HG02610 (cell line): Measurements from ENCODE around the gene C21orf58.

ENCODE experiments used
- ATAC-seq: cut with Tn5 transposase; IDR thresholded peaks from one replicate; pipeline ENCODE4 v1.9.1; 2021; ENCODE audit warnings: mild to moderate bottlenecking, moderate library complexity; ENCODE audit not compliant: unreplicated experiment

Gene C21orf58

DNA sequence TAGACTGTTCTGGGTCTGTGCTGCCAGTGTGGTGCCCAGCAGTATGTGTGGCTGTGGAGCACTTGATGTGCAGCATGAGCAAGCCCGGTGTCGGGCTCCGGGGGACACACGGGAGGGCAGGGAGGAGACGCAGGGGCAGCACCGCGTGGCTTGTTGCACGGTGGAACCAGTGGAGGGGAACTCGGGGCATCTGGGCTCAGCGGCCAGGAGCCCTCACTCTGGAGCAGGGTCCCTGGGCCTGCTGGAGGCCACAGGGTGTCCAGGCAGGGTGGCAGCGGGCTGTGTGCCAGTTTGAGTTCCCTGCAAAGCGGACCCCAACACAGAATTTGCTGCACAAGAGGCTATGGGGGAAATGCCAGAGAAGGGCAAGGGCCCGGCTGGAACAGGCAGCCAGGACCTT, 30.8 kb upstream of the C21orf58 start:
- ATAC-seq: no peak

DNA sequence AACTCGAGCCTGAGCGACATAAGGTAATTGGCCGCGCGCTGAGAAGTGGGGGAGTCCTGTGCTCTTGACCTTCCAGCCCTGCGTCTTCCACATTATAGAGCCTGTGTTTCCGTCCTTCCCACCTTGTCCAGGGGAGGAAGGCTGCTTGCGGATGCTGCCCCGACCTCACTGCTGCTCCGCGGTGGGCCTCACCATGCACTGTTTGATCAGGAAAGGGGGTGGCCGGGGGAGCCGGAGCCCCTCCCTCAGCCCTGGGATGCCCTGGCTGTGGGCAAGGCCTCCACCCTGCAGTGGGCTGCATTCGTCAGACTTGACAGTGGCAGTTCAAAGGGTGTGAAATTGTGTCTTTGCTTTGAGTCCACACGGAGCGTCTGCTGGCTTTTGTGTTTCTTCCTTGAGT, 30.4 kb upstream of the C21orf58 start:
- ATAC-seq: no peak

DNA sequence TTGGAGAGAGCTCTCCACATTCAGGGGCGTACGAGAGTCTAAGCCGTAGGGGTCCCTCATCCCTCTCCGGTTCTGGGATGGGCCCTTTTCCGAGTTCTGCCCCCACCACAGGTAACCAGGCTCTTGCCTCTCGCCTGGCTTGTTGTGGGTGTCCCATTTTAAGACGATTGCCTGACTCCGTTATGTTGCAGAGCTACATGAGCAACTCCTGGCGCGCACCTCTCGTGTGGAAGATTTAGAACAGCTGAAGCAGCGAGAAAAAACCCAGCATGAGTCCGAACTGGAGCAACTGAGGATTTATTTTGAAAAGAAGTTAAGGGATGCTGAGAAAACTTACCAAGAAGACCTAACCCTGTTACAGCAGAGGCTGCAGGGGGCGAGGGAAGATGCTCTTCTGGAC, 29.2 kb upstream of the C21orf58 start:
- no peak for ATAC-seq

DNA sequence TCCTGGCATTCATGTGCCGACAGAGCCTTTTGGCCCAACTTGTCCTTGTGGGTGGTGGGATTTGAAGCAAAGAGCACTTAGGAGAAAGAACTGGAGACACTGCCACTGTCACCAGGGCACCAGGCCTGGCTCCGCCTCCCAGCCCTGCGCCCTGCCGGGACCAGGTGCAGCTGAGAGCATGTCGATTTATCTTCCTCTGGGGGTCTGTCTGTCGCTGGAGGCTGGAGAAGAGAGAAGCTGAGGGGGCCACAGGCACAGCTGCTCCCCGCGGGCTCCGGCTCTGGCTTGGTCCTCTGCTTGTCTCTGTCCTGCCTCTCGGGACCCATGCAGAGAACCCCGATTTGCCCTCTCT, 28.5 kb upstream of the C21orf58 start:
- ATAC-seq: no peak

DNA sequence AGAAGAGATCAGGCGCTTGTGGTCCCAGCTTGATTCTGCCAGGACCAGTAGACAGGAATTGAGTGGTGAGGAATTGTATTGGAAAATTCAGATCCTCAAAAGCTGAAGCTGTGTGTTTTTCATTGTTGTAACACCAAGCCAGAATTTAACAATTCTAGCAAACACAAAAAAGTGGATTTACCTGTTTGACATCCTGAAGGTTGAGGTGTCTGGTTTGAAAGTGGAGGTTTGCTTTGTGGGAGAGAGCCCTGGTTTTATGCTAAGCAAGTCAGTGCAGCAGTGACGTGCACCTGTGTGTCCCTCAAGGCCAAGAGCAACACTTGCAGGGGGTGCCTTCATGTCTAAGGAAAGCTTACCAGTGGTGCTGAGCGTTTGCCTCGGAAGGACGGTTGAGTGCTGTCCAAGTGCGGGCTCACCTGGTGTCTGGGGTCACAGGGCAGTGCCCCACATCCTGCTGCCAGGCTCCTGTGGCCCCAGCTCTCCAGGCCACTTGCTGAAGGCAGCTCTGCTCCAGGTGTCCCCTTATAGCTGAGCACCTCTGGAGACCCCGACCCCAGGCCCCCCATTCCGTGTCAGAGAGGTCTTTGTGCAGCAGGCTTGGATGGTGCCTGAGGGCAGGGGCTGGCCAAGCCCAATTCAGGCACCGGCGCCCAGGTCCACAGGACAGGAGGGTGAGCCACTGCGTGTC, 27.9 kb upstream of the C21orf58 start:
- no peak for ATAC-seq

DNA sequence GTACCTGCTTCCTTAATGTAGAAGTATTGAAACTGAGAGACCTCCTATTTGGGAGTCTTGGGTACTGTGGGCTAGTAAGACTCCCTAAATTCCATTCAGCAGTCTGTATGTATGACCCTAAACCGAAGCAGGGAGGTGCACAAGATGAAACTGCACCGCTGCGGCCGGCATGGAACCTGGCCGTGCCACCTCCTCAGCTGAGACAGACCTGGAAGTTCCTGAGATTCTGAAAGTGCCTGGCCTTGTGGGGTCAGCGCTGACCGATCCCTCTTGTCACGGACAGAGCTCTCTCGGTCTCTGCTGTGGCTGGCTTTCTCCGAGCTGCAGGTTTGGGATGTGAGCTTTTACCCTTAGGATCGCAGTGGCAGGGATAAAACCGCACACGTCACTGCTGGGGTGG, 27.3 kb upstream of the C21orf58 start:
- no peak for ATAC-seq

DNA sequence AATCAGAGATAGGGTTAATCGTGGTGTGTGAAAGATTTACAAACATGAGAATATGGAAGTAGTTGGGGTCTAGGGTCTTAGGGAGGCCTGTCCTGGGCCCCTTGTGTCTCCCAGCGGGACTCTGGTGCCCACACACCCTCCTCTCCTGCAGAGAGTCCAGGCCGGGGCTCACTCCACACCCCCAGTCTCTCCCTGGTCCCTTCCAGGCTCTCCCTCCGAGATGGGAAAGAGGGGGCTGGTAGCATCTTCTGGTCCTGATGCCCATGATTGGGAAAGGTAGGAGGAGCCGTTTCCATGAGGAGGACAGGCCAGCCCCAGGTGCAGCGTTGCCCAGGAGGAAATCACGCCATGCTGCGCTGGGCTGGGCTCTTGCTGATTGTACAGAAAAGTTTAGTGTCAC, 26.9 kb upstream of the C21orf58 start:
- ATAC-seq: no peak

DNA sequence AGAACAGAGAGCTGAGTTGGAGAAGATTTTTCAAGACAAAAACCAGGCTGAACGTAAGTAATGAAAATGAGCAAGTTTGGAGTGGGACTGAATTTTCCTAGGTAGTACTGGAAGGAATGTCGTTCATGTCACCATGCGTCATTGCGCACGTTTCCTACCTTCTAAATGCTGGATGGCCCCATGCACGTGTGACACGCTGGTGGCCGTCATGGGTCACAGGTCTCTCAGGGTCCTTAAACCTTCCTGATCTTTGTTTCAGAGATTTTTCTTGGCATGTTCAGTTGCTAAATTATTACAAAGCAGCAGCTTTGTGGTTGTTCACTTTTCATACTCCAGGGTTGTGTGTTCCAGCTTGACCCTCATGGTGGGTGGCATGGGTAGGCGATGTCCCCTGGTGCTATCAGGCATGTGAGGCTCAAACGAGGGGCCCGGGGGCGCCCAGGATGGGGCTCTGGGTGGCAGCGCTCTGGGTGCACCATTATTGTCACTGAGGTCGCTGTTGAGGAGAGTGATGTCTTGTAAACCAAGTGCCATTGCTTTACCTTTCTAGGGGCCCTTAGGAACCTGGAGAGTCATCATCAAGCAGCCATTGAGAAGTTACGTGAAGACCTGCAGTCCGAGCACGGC, 25.6 kb upstream of the C21orf58 start:
- ATAC-seq: no peak

DNA sequence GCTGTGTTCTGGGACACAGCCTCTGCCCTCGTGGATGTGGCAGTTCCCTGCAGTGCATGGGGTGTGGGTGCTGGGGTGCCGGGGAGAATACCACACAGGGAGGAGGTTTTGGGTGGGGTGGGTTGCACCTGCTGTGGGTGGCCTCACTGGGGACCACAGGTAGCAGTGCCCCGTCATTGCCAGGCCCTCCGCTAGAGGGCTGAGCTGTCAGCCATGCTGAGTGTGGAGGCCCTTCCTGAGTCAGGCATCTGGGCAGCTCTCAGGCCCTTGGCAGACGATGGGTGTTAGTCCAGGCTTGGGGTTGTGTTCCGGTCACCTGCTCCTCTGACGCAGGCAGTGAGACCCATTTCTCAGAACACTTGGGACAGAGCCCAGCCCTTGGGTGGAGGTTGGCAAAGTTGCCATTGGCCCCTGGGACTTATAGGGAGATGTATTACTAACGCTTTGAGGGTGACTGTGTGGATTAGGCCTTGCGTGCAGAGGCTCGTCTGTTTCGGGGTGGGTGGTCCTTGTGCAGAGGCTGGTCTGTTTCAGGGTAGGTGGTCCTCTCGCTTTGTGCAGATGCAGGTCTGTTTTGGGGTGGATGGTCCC, 24.2 kb upstream of the C21orf58 start:
- no peak for ATAC-seq

DNA sequence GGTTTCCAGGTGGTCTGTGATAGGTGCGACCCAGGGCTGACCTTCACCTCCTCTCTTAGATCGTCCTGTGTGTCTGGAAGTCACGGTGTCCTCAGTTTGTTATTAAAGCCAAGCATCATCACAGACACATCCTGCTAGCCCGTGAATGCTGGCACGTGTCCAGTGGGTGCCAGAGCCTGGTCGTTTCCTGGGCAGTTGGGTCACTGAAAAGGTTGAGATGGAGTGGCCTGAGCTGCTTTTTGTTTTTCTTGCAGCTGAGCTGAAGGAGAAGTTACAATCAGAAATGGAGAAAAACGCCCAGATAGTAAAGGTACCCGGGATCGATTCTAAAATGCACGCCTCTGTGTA, 23.5 kb upstream of the C21orf58 start:
- no peak for ATAC-seq

DNA sequence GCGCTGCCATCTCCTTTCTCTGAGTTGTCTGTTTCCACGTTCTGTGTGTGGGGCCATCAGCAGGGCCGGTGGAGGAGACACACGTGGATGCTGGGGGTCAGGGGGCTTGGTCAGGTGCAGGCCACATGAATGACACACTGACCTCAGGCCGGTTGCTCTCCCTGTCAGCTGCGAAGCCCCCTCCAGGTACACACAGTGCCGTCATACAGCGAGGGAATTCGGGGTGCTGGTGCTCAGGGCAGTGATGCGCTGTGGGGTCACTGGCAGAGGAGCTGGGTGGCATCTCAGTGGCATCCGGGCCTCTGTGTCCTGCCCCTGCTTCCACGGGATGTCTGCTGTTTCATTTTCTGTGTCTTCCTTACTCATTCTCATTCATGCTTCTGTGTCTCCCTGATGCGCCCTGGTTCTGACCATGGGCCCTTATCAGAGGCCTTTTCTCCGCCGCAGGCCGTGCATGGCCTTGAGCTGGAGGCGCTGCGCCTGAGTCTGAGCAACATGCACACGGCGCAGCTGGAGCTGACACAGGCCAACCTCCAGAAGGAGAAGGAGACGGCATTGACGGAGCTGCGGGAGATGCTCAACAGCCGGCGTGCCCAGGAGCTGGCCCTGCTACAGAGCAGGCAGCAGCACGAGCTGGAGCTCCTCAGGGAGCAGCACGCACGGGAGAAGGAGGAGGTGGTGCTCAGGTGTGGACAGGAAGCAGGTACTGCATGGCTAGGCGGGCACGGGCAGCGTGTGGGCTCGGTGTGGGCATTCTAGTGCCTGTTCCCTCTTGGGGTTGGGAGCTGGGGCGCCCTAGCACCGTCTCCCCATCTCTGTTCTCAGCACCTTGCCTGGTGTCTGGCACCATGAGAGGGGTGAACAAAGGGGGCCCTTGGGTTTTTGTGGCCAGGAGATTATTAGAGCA, 22.9 kb upstream of the C21orf58 start:
- ATAC-seq: no peak

DNA sequence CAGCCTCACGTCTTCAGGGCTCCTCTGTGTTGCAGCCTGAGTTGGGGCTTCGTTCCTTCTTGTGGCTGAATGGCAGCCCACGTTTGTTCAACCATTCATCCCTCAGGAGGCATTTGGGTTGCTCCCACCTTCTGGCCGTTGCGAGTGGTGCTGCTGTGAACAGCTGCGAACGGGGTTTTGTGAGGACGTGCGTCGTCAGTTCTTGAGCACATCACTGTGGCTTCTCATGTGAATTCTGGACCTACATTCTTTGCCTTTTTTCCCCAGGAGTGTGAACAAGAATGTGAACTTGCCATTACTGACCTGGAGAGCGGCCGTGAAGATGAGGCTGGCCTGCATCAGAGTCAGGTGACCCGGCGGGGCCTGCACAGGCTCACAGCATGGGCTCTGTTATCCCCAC, 22.2 kb upstream of the C21orf58 start:
- no peak for ATAC-seq

DNA sequence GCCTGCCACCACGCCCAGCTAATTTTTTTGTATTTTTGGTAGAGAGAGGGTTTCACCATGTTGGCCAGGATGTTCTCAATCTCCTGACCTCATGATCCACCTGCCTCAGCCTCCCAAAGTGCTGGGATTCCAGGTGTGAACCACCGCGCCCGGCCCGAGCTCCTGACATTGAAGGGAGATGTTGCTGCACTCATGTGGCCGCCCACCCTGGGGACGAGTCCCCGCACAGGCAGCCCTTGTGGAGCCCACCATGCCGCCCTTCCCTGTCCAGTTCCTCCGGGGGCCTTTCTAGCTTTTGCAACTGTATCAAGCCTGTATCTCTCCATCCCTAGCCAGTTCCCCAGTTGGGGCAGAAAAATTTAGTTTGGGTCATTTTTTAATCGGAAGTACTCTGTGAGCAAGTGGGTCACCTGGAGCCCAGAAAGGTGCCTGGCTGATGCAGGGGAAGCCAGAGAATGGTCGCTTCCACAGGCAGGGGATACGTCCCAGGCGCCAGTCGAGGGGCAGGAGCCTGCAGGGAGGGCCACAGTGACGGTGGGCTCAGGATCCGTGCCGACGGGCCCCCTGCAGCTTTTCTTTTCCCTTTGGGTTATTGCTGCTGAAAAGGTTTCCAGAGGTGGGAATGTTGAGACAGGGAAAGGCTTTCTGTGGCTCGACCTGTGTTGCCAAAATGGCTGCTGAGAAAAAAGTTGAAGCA, 20.7 kb upstream of the C21orf58 start:
- ATAC-seq: no peak

DNA sequence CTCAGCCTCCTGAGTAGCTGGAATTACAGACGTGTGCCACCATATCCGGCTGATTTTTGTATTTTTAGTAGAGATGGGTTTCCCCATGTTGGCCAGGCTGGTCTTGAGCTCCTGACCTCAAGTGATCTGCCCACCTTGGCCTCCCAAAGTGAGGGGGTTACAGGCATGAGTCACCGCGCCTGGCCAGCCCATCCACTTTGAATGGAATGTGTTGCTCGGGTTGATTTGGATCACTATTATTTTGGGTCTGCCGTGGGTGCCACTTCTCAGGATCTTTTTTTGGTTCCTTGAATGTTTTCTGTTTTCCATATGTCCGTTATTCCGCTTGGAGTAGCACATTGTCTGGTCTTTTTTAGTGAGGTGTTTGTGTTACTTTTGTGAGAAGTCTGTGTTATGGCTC, 17.3 kb upstream of the C21orf58 start:
- no peak for ATAC-seq

DNA sequence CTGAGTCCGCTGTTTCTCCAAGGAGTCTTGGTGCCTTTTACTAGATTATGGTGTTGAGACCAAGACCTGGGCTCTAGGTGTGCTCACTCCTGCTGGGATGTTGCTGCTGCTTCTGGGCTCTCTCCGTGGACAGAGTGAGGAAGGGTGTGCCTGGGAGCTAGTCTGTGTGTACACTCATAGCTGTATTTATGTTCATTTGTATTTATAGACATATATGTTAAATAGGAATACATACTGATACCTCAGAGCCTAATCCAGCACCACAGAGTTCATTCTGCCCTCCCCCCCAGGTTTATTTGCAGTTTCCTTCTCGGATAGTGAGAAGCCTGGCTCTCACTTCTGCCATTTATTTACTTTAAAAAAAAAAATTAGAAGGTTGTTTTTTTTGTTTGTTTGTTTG, 12.9 kb upstream of the C21orf58 start:
- no peak for ATAC-seq

DNA sequence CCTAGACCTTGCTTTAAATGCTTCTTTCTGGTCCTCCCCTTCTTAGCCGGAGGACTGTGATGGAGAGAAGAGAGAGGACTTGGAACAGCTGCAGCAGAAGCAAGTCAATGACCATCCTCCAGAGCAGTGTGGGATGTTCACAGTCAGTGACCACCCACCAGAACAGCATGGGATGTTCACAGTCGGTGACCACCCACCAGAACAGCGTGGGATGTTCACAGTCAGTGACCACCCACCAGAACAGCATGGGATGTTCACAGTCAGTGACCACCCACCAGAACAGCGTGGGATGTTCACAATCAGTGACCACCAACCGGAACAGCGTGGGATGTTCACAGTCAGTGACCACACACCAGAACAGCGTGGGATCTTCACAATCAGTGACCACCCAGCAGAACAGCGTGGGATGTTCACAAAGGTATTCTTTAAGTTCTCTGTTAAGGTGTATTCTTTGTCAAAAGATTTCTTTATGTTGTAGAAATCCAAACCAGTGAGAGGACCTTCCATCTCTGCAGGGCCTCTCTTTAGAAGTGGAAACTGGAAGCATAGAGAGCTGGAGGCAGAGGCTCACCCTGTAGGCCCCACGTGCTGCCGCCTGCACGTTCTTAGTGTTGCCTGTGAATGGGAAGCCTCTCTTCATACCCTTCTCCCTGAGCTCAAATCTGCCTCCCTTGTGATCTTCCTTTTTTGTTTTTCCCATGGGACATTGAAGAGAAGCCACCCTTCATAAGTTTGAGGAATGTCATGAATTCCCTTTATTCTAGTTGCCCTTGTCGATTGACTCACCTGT, 10.9 kb upstream of the C21orf58 start:
- no peak for ATAC-seq

DNA sequence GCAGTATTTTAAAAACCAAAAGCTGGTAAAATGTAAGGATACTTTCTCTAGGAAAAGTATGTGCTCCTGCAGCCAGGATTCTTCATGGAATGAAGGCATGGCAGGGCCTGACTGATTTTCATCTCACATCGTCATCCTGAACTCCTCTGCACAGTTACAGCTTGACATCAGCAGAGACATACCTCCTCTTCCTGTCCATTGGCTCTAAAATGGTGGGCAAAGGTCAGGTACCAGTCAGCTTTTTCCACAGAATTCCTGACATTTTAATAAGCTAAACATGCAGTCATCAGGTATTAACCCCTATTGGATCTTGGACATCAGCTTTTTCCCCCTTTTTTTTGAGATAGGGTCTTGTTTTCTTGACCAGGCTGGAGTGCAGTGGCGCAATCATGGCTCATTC, 6.1 kb upstream of the C21orf58 start:
- no peak for ATAC-seq

DNA sequence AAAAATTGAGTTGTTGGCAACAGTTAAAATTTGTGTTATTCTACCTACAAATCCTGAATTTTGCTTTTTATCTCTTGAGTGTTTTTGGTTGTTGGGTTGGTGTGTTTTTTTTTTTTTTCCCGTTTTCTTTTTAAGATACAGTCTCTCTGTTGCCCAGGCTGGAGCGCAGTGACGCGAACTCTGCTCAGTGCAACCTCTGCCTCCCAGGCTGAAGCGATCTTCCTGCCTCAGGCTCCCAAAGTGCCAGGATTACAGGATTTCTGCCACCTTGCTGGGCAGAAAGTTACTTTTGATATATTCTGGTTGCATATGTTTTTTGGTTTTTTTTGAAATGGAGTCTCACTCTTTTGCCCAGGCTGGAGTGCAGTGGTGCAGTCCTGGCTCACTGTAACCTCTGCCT, 4.5 kb upstream of the C21orf58 start:
- ATAC-seq: no peak

DNA sequence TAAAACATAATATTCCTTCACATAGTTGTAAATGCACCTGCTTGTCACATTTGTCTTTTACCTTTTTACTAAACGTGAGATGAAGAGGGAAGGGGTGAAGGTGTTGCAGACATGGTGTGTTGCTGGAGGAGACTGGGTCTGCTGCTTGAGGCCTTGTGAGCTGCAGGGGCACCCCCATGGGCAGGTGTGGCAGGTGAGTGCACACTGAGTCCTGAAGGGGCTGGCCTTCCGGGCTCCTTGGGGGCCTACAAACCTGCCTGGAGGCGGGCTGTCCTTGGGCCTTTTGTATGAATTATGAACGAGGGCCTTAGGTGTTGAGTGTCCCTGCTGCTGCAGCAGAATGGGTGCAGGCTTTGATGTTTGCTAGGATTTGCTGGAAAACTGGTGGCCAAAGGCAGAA, 4.0 kb upstream of the C21orf58 start:
- ATAC-seq: no peak

DNA sequence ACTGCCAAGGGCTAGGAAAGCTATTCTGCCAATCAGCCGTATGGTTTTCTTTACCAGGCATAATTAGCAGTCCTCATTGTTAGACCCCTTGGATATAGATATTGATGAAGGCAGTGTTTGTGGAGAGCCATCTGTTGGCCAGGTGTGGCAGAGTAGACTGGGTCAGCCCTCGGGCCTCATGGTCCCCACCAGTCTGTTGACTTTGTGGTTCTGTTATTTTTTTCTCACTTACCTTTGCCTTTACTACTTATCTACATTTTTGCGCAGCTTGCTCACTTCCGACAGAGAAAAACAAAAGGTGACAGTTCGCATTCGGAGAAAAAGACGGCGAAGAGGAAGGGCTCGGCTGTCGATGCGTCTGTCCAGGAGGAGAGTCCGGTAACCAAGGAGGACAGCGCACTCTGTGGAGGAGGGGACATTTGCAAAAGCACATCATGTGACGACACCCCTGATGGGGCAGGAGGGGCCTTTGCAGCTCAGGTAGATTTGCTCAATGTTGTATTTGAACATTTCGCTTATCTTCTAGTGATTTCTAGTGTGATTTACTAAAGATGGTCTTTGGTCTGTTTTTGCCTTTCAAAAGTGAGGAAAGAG, 2.5 kb upstream of the C21orf58 start:
- no peak for ATAC-seq
